NT2/D1 (cell line): ENCODE measurements around the gene FRAS1.

Source experiments
- DNase-seq: peaks from one replicate; pipeline ENCODE4 v3.0.0-alpha.2; 2011; ENCODE audit warnings: low read depth, low spot score
- H3K27me3 ChIP-seq: 2 replicates; pipeline ENCODE4 v1.6.0; 2011; ENCODE audit warnings: mild to moderate bottlenecking; ENCODE audit not compliant: insufficient read length, insufficient read depth
- H3K36me3 ChIP-seq: 2 replicates; pipeline ENCODE4 v1.6.1; 2011; ENCODE audit warnings: mild to moderate bottlenecking, low read length, mixed read lengths; ENCODE audit not compliant: insufficient read depth, insufficient read length
- H3K4me1 ChIP-seq: 2 replicates; pipeline ENCODE4 v1.5.1; 2011; ENCODE audit not compliant: insufficient read depth, insufficient read length
- H3K4me3 ChIP-seq: 2 replicates; pipeline ENCODE4 v1.5.1; 2011; ENCODE audit warnings: low read depth; ENCODE audit not compliant: insufficient read length
- H3K9ac ChIP-seq: 2 replicates; pipeline ENCODE4 v1.6.0; 2011; ENCODE audit warnings: low read depth; ENCODE audit not compliant: insufficient read length
- H3K9me3 ChIP-seq: 2 replicates; pipeline ENCODE4 v1.5.1; 2011; ENCODE audit warnings: mild to moderate bottlenecking, low read length; ENCODE audit not compliant: insufficient read depth
- SUZ12 ChIP-seq: IDR thresholded peaks from 2 replicates; pipeline ENCODE4 v1.6.1; 2011; ENCODE audit not compliant: insufficient read length, insufficient read depth; ENCODE audit errors: extremely low read depth
- YY1 ChIP-seq: IDR thresholded peaks from 2 replicates; pipeline ENCODE4 v1.6.1; 2011; ENCODE audit not compliant: insufficient read length, insufficient read depth
- ZNF274 ChIP-seq: IDR thresholded peaks from 2 replicates; pipeline ENCODE4 v1.6.1; 2011; ENCODE audit warnings: mild to moderate bottlenecking, low read depth, low read length

The FRAS1 gene

DNA sequence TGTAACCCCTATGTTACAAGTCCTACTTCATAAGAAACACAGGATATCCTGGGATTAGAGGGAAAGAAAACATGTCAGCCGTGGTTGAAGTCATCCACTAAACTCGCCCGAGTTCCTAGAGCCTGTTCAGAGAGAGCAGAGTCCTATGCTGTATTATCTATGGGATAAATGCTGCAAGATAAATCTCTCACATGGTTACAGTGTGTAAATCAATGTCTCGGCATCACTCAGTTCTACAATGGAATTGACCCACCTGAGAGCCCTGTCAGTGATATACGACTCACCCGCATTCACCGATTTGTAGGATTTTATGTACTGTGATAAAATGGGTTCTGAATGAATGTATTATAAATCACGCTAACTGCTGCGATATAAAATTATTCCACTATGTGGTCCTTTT is 366.7 kb downstream of the FRAS1 start:
- Histone ChIP-seq H3K9ac (no peak overlapping the region), H3K4me1 (peaks cover 1% of the 10 kb centered on the region), H3K27me3 (no peaks in the 10 kb centered on the region), H3K36me3 (peaks cover 8% of the 10 kb centered on the region), H3K9me3 (no peaks in the 10 kb centered on the region), H3K4me3 (no peak overlapping the region)
- no peak for DNase-seq
- TF ChIP-seq ZNF274, result no peak
- no peak for TF ChIP-seq YY1
- TF ChIP-seq SUZ12, result no peak

DNA sequence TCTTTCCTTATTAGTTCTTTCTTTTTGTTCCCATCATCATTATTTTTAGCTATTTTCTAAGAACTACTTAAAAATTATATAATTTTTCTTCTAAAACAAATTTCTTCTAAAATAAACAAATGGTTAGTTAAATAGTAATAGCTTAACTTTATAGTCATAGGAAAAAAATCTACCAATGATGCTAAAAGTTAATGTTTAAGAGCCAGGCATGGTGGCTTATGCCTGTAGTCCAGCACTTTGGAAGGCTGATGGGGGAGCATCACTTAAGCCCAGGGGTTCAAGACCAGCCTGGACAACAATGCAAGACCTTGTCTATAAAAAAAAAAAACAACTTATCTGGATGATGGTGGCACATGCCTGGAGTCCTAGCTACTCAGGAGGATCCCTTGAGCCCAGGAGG is 367.3 kb downstream of the FRAS1 start:
- Histone ChIP-seq H3K4me3 (no peak overlapping the region), H3K27me3 (no peaks in the 10 kb centered on the region), H3K36me3 (peaks cover 12% of the 10 kb centered on the region), H3K4me1 (no peaks in the 10 kb centered on the region), H3K9me3 (no peaks in the 10 kb centered on the region), H3K9ac (no peak overlapping the region)
- DNase-seq, result no peak
- no peak for TF ChIP-seq YY1
- TF ChIP-seq SUZ12, result no peak
- no peak for TF ChIP-seq ZNF274

DNA sequence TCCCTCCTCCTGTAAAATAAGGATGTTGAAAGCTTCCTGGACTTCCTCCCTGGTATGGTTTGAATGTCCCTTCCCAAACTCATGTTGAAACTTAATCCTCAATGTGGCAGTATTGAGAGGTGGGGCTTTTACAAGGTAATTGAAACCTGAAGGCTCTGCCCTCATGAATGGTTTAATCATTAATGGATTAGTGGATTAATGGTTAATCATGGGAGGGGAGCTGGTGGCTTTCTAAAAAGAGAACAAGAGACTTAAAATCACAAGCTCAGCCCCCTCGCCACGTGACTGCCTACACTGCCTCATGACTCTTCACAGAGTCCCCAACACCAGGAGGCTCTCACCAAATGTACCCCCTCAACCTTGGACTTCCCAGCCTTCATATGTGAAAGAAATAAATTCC is 369.8 kb downstream of the FRAS1 start:
- Histone ChIP-seq H3K4me1 (no peaks in the 10 kb centered on the region), H3K4me3 (no peak overlapping the region), H3K27me3 (no peaks in the 10 kb centered on the region), H3K36me3 (peaks cover 14% of the 10 kb centered on the region), H3K9me3 (no peaks in the 10 kb centered on the region), H3K9ac (no peak overlapping the region)
- DNase-seq, result no peak
- no peak for TF ChIP-seq ZNF274
- TF ChIP-seq SUZ12, result no peak
- TF ChIP-seq YY1, result no peak

DNA sequence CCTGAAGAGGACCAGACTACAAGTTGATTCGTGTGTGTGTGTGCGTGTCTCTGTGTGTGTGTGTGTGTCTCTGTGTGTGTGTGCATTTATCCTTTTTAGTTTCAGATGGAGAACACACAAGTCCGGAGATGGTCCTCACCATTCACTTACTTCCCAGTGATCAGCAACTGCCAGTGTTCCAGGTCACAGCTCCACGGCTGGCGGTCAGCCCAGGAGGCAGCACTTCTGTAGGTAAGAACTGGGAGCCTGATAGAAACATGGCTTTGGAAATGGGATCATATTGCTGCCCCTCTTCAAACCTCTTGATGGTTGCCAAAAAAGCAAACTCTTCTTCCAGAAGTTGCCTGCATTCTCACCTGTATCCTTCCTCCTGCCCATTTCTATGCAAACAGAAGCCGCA is 371.9 kb downstream of the FRAS1 start:
- TF ChIP-seq YY1 (no peak), SUZ12 (no peak), ZNF274 (no peak)
- H3K27me3 ChIP-seq, result no peaks in the 10 kb centered on the region
- H3K9me3 ChIP-seq, result no peaks in the 10 kb centered on the region
- no peak for DNase-seq
- peaks cover 19% of the 10 kb centered on the region for H3K36me3 ChIP-seq
- no peak overlapping the region for H3K4me3 ChIP-seq
- no peaks in the 10 kb centered on the region for H3K4me1 ChIP-seq
- H3K9ac ChIP-seq, result no peak overlapping the region

DNA sequence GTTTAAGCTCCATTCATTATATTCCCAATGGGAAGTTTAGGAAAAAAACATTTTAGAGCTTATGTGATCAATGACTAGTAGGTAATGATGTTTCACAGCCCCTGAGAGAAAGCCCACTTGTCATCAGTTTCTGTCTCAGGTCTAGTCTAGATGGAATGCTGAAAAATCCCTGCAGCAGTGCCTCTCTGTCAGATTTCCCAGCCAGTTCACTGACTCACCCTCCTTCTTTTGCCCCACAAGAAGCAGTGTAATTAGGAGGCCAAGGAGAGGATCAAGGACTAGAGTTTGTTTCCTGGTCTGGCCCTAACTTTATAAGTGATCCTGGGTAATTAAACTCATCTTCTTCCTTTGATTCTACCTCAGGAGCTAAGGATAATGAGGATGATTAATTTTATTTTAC is 375.8 kb downstream of the FRAS1 start:
- H3K9me3 ChIP-seq, result no peaks in the 10 kb centered on the region
- peaks cover 16% of the 10 kb centered on the region for H3K36me3 ChIP-seq
- H3K4me3 ChIP-seq, result no peak overlapping the region
- no peaks in the 10 kb centered on the region for H3K27me3 ChIP-seq
- H3K9ac ChIP-seq, result no peak overlapping the region
- TF ChIP-seq SUZ12 (no peak), ZNF274 (no peak), YY1 (no peak)
- DNase-seq, result no peak
- no peaks in the 10 kb centered on the region for H3K4me1 ChIP-seq

DNA sequence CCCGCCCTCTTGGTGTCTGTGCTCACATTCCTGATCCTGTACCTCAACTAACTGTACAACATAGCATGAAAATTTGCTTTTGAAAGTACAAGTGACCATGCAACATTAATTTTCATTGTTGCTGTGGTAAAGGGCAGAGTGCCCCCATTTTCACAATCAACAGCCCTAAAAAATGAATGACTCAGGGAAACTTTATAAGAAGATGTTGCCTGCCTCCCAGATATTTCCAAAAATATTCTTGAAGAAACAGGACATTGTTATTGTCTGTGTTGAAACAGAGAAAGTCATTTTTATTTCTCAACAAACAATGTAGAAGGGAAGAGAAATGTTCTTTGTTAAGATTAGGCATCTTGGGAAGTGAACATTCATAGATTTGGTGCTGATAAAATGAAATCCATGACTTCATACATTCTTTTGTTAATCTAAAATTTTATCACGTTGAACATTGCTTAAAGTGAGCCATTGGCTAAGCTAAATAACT is 380.5 kb downstream of the FRAS1 start:
- Histone ChIP-seq H3K9me3 (no peaks in the 10 kb centered on the region), H3K4me3 (no peak overlapping the region), H3K4me1 (no peaks in the 10 kb centered on the region), H3K27me3 (no peaks in the 10 kb centered on the region), H3K9ac (no peak overlapping the region), H3K36me3 (no peaks in the 10 kb centered on the region)
- TF ChIP-seq ZNF274, result no peak
- no peak for TF ChIP-seq SUZ12
- no peak for TF ChIP-seq YY1
- no peak for DNase-seq

DNA sequence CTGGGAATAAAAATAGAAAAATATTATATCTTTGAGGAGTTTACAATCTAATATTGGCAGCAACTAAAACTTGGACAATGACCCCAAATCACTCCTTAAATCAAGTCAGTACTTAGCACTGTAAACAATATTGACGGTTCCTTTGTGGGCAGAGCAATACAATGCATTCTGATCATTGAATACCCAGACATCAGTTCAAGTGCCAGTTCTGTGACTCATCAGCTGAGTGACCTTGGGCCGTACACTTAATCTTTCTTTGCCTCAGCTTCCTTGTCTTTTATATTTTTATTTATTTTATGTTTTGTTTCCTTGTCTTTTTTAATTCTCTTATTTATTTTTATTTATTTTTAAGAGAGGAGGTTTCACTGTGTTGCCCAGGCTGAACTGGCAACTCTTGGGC is 382.2 kb downstream of the FRAS1 start:
- no peak for TF ChIP-seq ZNF274
- no peak for TF ChIP-seq YY1
- TF ChIP-seq SUZ12, result no peak
- Histone ChIP-seq H3K9ac (no peak overlapping the region), H3K9me3 (no peaks in the 10 kb centered on the region), H3K27me3 (no peaks in the 10 kb centered on the region), H3K4me3 (no peak overlapping the region), H3K36me3 (no peaks in the 10 kb centered on the region), H3K4me1 (no peaks in the 10 kb centered on the region)
- DNase-seq, result no peak
